ENCODE measurements around the gene DYRK2. TPM values are rescaled to one million over a fixed set of nuclear protein-coding genes. Genes with fewer than 3 reads are reported as not detected.

DYRK2 gene
- total and polyA plus RNA-seq, 10 donors: 5.0 to 42.8 (median 35.5) TPM

DNA sequence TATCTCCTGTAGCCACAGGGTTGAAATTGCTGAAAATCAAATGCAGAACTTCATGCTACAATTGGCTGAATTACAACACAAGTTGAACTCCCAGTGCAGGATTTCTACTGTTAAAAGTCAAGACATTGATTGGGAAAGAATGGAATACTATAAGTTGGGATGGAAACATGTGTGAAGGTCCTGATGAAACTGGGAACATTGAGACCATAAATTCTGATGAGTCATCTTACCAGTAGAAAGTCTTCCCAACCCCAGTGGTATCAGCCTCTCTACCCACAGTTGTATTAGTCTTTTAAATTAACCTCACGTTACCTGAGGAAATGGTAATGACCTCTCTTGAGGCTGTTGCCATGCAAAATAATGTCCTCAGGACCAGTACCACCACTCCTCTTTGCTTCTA, 27.4 kb upstream of the DYRK2 start:
- intact Hi-C loops (cut with DNase I; ENCODE audit: low total_unique reads): no loop called here
- DNase-seq: no peak

DNA sequence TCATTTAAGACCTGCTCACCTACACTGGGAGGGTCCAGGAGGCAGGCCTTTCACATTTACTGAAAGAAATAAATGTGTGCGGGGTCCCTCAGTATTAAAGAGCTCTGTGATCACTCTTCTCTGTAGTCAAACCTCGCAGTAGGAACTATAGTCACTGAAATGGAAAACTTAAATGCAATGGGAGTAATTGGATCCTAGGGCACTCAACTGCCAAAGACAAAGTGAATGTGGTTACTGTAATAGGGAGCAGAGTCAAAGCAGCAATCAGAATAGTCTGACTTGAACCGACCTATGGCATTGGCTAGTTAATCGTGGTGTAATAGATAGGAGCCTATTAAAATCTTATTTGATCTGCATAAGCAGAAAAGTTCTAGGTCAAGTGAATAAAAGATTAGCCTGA, 26.6 kb upstream of the DYRK2 start:
- H3K4me1 ChIP-seq: peaks cover 0 to 21% (median 9%) of the 10 kb centered on the region in 6 donors
- intact Hi-C loops (cut with DNase I; ENCODE audit: low total_unique reads): no loop called here
- H3K27ac ChIP-seq: no peak overlapping the region
- H3K36me3 ChIP-seq: no peaks in the 10 kb centered on the region
- TF ChIP-seq POLR2AphosphoS5 (IDR thresholded peaks at IDR 0.05): no peak
- TF ChIP-seq POLR2A (IDR thresholded peaks at IDR 0.05): no peak
- TF ChIP-seq, protein P1, sequence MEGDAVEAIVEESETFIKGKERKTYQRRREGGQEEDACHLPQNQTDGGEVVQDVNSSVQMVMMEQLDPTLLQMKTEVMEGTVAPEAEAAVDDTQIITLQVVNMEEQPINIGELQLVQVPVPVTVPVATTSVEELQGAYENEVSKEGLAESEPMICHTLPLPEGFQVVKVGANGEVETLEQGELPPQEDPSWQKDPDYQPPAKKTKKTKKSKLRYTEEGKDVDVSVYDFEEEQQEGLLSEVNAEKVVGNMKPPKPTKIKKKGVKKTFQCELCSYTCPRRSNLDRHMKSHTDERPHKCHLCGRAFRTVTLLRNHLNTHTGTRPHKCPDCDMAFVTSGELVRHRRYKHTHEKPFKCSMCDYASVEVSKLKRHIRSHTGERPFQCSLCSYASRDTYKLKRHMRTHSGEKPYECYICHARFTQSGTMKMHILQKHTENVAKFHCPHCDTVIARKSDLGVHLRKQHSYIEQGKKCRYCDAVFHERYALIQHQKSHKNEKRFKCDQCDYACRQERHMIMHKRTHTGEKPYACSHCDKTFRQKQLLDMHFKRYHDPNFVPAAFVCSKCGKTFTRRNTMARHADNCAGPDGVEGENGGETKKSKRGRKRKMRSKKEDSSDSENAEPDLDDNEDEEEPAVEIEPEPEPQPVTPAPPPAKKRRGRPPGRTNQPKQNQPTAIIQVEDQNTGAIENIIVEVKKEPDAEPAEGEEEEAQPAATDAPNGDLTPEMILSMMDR (IDR thresholded peaks at IDR 0.05 in 8 of 11, conservative IDR thresholded peaks at IDR 0.05 in 3 of 11): no peak
- no peaks in the 10 kb centered on the region for H3K27me3 ChIP-seq (replicated peaks in 1 of 7)
- WGBS, 5 donors: 94 to 96% (median 96%) methylated on average over 4 of the region's 4 CpGs
- H3K4me3 ChIP-seq: no peak overlapping the region
- H3K9me3 ChIP-seq: no peaks in the 10 kb centered on the region
- DNase-seq: no peak

More for the DNA sequence above, 27.4 kb upstream of the DYRK2 start:
- Histone ChIP-seq H3K27ac (no peak overlapping the region), H3K9me3 (no peaks in the 10 kb centered on the region), H3K36me3 (no peaks in the 10 kb centered on the region), H3K4me1 (peaks cover 0 to 18% (median 9%) of the 10 kb centered on the region in 6 donors), H3K4me3 (no peak overlapping the region), H3K27me3 (replicated peaks in 1 of 7) (no peaks in the 10 kb centered on the region)
- TF ChIP-seq, protein P1 (IDR thresholded peaks at IDR 0.05 in 8 of 11, conservative IDR thresholded peaks at IDR 0.05 in 3 of 11): no peak
- TF ChIP-seq POLR2A (IDR thresholded peaks at IDR 0.05) (no peak), POLR2AphosphoS5 (IDR thresholded peaks at IDR 0.05) (no peak)
- WGBS, 5 donors: 80 to 93% (median 88%) methylated on average over 1 of the region's 1 CpG

DNA sequence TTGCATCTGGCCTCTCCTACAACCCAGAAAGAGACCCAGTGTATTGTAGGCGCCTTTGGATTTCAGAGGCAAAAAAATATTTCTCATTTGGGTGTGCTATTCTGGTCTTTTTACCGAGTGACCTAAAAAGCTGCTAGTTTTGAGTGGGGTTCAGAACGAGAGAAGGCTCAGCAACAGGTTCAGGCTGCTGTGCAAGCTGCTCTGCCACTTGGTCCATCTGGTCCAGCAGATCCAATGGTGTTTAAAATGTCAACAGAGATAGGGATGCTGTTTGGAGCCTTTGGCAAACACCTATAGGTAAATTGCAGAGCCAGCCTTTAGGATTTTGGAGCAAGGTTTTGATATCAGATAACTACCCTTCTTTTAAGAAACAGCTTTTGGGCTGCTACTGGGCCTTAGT, 25.3 kb upstream of the DYRK2 start:
- WGBS, 5 donors: 62 to 98% (median 93%) methylated on average over 3 of the region's 3 CpGs
- no peaks in the 10 kb centered on the region for H3K9me3 ChIP-seq
- H3K36me3 ChIP-seq: no peaks in the 10 kb centered on the region
- TF ChIP-seq POLR2A (IDR thresholded peaks at IDR 0.05) (no peak), POLR2AphosphoS5 (IDR thresholded peaks at IDR 0.05) (no peak)
- TF ChIP-seq, protein P1 (IDR thresholded peaks at IDR 0.05 in 8 of 11, conservative IDR thresholded peaks at IDR 0.05 in 3 of 11): no peak
- H3K27ac ChIP-seq: no peak overlapping the region
- H3K4me3 ChIP-seq: no peak overlapping the region
- intact Hi-C loops (cut with DNase I; ENCODE audit: low total_unique reads): no loop called here
- H3K4me1 ChIP-seq: peaks cover 0 to 11% (median 2%) of the 10 kb centered on the region in 6 donors
- no peaks in the 10 kb centered on the region for H3K27me3 ChIP-seq (replicated peaks in 1 of 7)
- no peak for DNase-seq

DNA sequence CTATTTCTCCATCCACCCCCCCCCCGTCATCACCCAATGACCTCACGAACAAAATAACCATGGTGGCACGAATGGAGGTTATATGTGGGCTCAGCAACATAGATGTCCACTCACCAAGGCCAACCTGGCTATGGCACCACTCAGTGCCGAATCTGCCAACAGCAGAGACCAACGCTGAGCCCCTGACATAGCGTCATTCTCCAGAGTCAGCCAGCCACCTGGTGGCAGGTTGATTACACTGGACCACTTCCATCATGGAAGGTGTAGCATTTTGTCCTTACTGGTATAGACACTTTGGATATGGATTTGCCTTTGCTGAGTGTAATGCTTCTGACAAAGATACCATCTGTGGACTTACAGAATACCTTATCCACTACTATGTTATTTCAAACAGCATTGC, 24.2 kb upstream of the DYRK2 start:
- H3K4me3 ChIP-seq: no peak overlapping the region
- no peak overlapping the region for H3K27ac ChIP-seq
- 91 to 98% (median 94%) methylated on average over 6 of the region's 6 CpGs for WGBS, 5 donors
- TF ChIP-seq POLR2A (IDR thresholded peaks at IDR 0.05) (no peak), POLR2AphosphoS5 (IDR thresholded peaks at IDR 0.05) (no peak)
- no peaks in the 10 kb centered on the region for H3K27me3 ChIP-seq (replicated peaks in 1 of 7)
- H3K4me1 ChIP-seq: peaks cover 0 to 9% (median 1%) of the 10 kb centered on the region in 6 donors
- intact Hi-C loops (cut with DNase I; ENCODE audit: low total_unique reads): no loop called here
- H3K36me3 ChIP-seq: no peaks in the 10 kb centered on the region
- no peak for DNase-seq
- H3K9me3 ChIP-seq: no peaks in the 10 kb centered on the region

DNA sequence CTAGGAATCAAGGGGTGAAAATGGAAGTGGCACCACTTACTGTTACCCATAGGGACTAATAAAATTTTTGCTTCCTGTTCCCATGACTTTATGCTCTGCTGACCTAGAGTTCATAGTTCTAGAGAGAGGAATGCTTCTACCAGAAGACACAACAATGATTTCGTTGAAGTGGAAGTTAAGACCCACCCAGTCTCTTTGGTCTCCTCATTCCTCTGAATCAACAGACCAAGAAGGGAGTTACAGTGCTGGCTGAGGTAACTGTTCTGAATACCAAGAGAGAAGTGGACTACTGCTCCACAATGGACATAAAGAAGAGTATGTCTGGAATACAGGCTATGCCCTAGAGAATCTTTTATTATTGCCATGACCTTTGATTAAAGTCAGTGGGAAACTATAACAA, 23.5 kb upstream of the DYRK2 start:
- Histone ChIP-seq H3K9me3 (no peaks in the 10 kb centered on the region), H3K4me1 (peaks cover 0 to 15% (median 5%) of the 10 kb centered on the region in 6 donors), H3K4me3 (no peak overlapping the region), H3K27me3 (replicated peaks in 1 of 7) (no peaks in the 10 kb centered on the region), H3K36me3 (no peaks in the 10 kb centered on the region), H3K27ac (no peak overlapping the region)
- intact Hi-C loops (cut with DNase I; ENCODE audit: low total_unique reads): no loop called here
- 39 to 80% (median 70%) methylated on average over 1 of the region's 1 CpG for WGBS, 5 donors
- no peak for DNase-seq
- TF ChIP-seq POLR2AphosphoS5 (IDR thresholded peaks at IDR 0.05): no peak
- TF ChIP-seq, protein P1 (IDR thresholded peaks at IDR 0.05 in 8 of 11, conservative IDR thresholded peaks at IDR 0.05 in 3 of 11): no peak
- no peak for TF ChIP-seq POLR2A (IDR thresholded peaks at IDR 0.05)
